ENCODE data around the gene MKRN2OS.

Gene MKRN2OS, protein sequence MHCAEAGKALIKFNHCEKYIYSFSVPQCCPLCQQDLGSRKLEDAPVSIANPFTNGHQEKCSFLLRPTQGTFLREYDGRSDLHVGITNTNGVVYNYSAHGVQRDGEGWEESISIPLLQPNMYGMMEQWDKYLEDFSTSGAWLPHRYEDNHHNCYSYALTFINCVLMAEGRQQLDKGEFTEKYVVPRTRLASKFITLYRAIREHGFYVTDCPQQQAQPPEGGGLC

GRCh38 chr3:12545473-12545791 lies at the start of gene MKRN2OS:
Gene MKRN2OS, minus strand, starts transcription at chr3:12545499. Its CDS starts 35 bp downstream, at chr3:12545464.
- DNase-seq (ENCODE audit: low read depth, low spot score) = no peak
- CTCF ChIA-PET = interaction anchor here (0.6 to 1.9 kb wide), 7 partner anchors 8 to 410 kb away, joined by 3 to 4 read pairs (median 3); no protein-coding TSS in a partner anchor
- TF ChIP-seq, protein P1, sequence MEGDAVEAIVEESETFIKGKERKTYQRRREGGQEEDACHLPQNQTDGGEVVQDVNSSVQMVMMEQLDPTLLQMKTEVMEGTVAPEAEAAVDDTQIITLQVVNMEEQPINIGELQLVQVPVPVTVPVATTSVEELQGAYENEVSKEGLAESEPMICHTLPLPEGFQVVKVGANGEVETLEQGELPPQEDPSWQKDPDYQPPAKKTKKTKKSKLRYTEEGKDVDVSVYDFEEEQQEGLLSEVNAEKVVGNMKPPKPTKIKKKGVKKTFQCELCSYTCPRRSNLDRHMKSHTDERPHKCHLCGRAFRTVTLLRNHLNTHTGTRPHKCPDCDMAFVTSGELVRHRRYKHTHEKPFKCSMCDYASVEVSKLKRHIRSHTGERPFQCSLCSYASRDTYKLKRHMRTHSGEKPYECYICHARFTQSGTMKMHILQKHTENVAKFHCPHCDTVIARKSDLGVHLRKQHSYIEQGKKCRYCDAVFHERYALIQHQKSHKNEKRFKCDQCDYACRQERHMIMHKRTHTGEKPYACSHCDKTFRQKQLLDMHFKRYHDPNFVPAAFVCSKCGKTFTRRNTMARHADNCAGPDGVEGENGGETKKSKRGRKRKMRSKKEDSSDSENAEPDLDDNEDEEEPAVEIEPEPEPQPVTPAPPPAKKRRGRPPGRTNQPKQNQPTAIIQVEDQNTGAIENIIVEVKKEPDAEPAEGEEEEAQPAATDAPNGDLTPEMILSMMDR (IDR thresholded peaks at IDR 0.05; ENCODE audit: insufficient read depth, low read length, missing control alignments) = no peak
- no peak within 1 kb of the TSS for H3K4me3 ChIP-seq (ENCODE audit: low read depth, low read length)
- POLR2A ChIA-PET = no interaction called here

GRCh38 chr3:12593473-12593872 lies 48.2 kb upstream of the MKRN2OS start:
- POLR2A ChIA-PET = interaction anchor here (0.7 kb wide), 1 partner anchor 20 kb away, joined by 4 read pairs; no protein-coding TSS in a partner anchor
- no peak for DNase-seq (ENCODE audit: low read depth, low spot score)
- no peak overlapping the region for H3K4me3 ChIP-seq (ENCODE audit: low read depth, low read length)
- TF ChIP-seq, protein P1 (IDR thresholded peaks at IDR 0.05; ENCODE audit: insufficient read depth, low read length, missing control alignments) = no peak
- CTCF ChIA-PET = interaction anchor here (1.4 kb wide), 1 partner anchor 9 kb away, joined by 4 read pairs; no protein-coding TSS in a partner anchor

GRCh38 chr3:12591997-12592715 lies 46.9 kb upstream of the MKRN2OS start:
- H3K4me3 ChIP-seq (ENCODE audit: low read depth, low read length) = no peak overlapping the region
- TF ChIP-seq, protein P1 (IDR thresholded peaks at IDR 0.05; ENCODE audit: insufficient read depth, low read length, missing control alignments) = no peak
- no peak for DNase-seq (ENCODE audit: low read depth, low spot score)
- POLR2A ChIA-PET = interaction anchor here (0.6 kb wide), 1 partner anchor 172 kb away, joined by 3 read pairs; no protein-coding TSS in a partner anchor
- CTCF ChIA-PET = no interaction called here

- CTCF ChIA-PET = no interaction called here
- H3K4me3 ChIP-seq (ENCODE audit: low read depth, low read length) = no peak overlapping the region
- TF ChIP-seq, protein P1 (IDR thresholded peaks at IDR 0.05; ENCODE audit: insufficient read depth, low read length, missing control alignments) = no peak
- DNase-seq (ENCODE audit: low read depth, low spot score) = no peak
- POLR2A ChIA-PET = no interaction called here
Observed at GRCh38 chr3:12591456-12591855, 46.2 kb upstream of the MKRN2OS start.

GRCh38 chr3:12590096-12590495 lies 44.8 kb upstream of the MKRN2OS start:
- TF ChIP-seq, protein P1 (IDR thresholded peaks at IDR 0.05; ENCODE audit: insufficient read depth, low read length, missing control alignments) = no peak
- CTCF ChIA-PET = interaction anchor here (1.1 kb wide), 1 partner anchor 12 kb away, joined by 5 read pairs; no protein-coding TSS in a partner anchor

More at GRCh38 chr3:12590096-12590495, 44.8 kb upstream of the MKRN2OS start:
- no peak overlapping the region for H3K4me3 ChIP-seq (ENCODE audit: low read depth, low read length)
- no peak for DNase-seq (ENCODE audit: low read depth, low spot score)
- POLR2A ChIA-PET = no interaction called here
